IMR-90 (cell line): ENCODE measurements around the gene C12orf75. TPM values are rescaled to one million over a fixed set of nuclear protein-coding genes. Genes with fewer than 3 reads are reported as not detected.

Experiments
- ATAC-seq: fragments of 200-7000 bp; cut with Tn5 transposase; 2 replicates; pipeline ENCODE4 v1.9.1; 2020; ENCODE audit warnings: low read depth, mild to moderate bottlenecking, moderate library complexity
- BruUV-seq: library from RNA; stranded (reverse); fragments of 400-500 nt; replicated peaks from 2 replicates; lab custom pipeline; 2021; lab: Mats Ljungman, UMichigan
- CTCF ChIA-PET: fragments of 300-600 bp; formaldehyde crosslinking; extraction: SDS; loops from one replicate; lab custom pipeline; 2021; ENCODE audit warnings: antibody characterized with exemption; lab: Yijun Ruan, JAX
- POLR2A ChIA-PET: fragments of 300-600 bp; sonication (Branson Sonifier 250); formaldehyde crosslinking; loops from one replicate; lab custom pipeline; 2022; ENCODE audit warnings: antibody characterized with exemption; ENCODE audit not compliant: unreplicated experiment; lab: Charles Lee
- DNase-seq: peaks from one replicate; pipeline ENCODE4 v3.0.0; 2013
- H2AFZ ChIP-seq: replicated peaks from 2 replicates; pipeline ENCODE3; 2013; ENCODE audit warnings: low read length, mild to moderate bottlenecking; ENCODE audit not compliant: poor library complexity
- H2AK5ac ChIP-seq: 2 replicates; pipeline ENCODE4 v1.6.1; 2013; ENCODE audit warnings: low read depth, low read length, inconsistent platforms
- H2AK9ac ChIP-seq: replicated peaks from 2 replicates; pipeline ENCODE3; 2013; ENCODE audit warnings: mild to moderate bottlenecking, low read depth, low read length, moderate library complexity; ENCODE audit not compliant: poor library complexity
- H2BK120ac ChIP-seq: 2 replicates; pipeline ENCODE4 v1.6.1; 2013; ENCODE audit warnings: low read depth, low read length, inconsistent platforms
- H2BK15ac ChIP-seq: 3 replicates; pipeline ENCODE4 v1.6.1; 2013; ENCODE audit warnings: low read depth, low read length, inconsistent platforms
- H2BK20ac ChIP-seq: 2 replicates; pipeline ENCODE4 v1.6.1; 2013; ENCODE audit warnings: low read depth, mild to moderate bottlenecking, inconsistent platforms, low read length, moderate library complexity
- H2BK5ac ChIP-seq: 2 replicates; pipeline ENCODE4 v1.6.1; 2013; ENCODE audit warnings: mild to moderate bottlenecking, low read depth, low read length, inconsistent platforms; ENCODE audit not compliant: poor library complexity, severe bottlenecking
- H3K14ac ChIP-seq: replicated peaks from 2 replicates; pipeline ENCODE4 v1.6.1; 2013; ENCODE audit warnings: low read depth, low read length, inconsistent platforms
- H3K18ac ChIP-seq: 2 replicates; pipeline ENCODE4 v1.6.1; 2013; ENCODE audit warnings: low read depth, low read length, control low read depth
- H3K23ac ChIP-seq: 2 replicates; pipeline ENCODE4 v1.6.1; 2013; ENCODE audit warnings: low read depth, low read length, inconsistent platforms
- H3K27ac ChIP-seq: 2 replicates; pipeline ENCODE4 v1.5.1; 2013; ENCODE audit warnings: mild to moderate bottlenecking, control low read depth, low read length; ENCODE audit not compliant: insufficient read depth
- H3K27me3 ChIP-seq: 2 replicates; pipeline ENCODE4 v1.6.1; 2013; ENCODE audit warnings: low read length; ENCODE audit not compliant: control insufficient read depth, insufficient read depth
- H3K36me3 ChIP-seq: 2 replicates; pipeline ENCODE4 v1.6.1; 2013; ENCODE audit warnings: low read length, mixed read lengths; ENCODE audit not compliant: control insufficient read depth, insufficient read depth
- H3K4ac ChIP-seq: 2 replicates; pipeline ENCODE4 v1.6.1; 2013; ENCODE audit warnings: low read depth, low read length, inconsistent platforms
- H3K4me1 ChIP-seq: 2 replicates; pipeline ENCODE4 v1.6.1; 2013; ENCODE audit warnings: low read length, mixed read lengths; ENCODE audit not compliant: control insufficient read depth, insufficient read depth
- H3K4me2 ChIP-seq: 2 replicates; pipeline ENCODE4 v1.6.1; 2013; ENCODE audit warnings: low read depth, mild to moderate bottlenecking, control low read depth, low read length, moderate library complexity
- H3K4me3 ChIP-seq: 2 replicates; pipeline ENCODE4 v1.5.1; 2013; ENCODE audit warnings: low read depth, mild to moderate bottlenecking, control low read depth, low read length, moderate library complexity; ENCODE audit not compliant: insufficient read depth
- H3K56ac ChIP-seq: 2 replicates; pipeline ENCODE4 v1.6.1; 2013; ENCODE audit warnings: low read length, inconsistent platforms; ENCODE audit not compliant: insufficient read depth; ENCODE audit errors: extremely low read depth
- H3K79me1 ChIP-seq, 2 experiments: 2 replicates each; pipeline ENCODE4 v1.6.1; 2013; ENCODE audit warnings: low read length in 2 of 2, inconsistent platforms in 1 of 2, low read depth in 1 of 2
- H3K9ac ChIP-seq: 2 replicates; pipeline ENCODE4 v1.6.1; 2013; ENCODE audit warnings: low read depth, low read length, control low read depth
- H3K9me1 ChIP-seq: 2 replicates; pipeline ENCODE4 v1.6.1; 2013; ENCODE audit warnings: low read length, inconsistent platforms; ENCODE audit not compliant: insufficient read depth
- H3K9me3 ChIP-seq: 2 replicates; pipeline ENCODE4 v1.6.1; 2013; ENCODE audit warnings: low read length; ENCODE audit not compliant: control insufficient read depth, insufficient read depth
- H4K20me1 ChIP-seq: 2 replicates; pipeline ENCODE4 v1.6.1; 2013; ENCODE audit warnings: low read length, inconsistent platforms; ENCODE audit not compliant: insufficient read depth
- H4K5ac ChIP-seq: 2 replicates; pipeline ENCODE4 v1.6.1; 2013; ENCODE audit warnings: mild to moderate bottlenecking, low read depth, low read length, control low read depth
- H4K8ac ChIP-seq, 2 experiments: 2 replicates each; pipeline ENCODE4 v1.6.1; 2013; ENCODE audit warnings: low read depth in 2 of 2, low read length in 2 of 2, control low read depth in 1 of 2, inconsistent platforms in 1 of 2
- H4K91ac ChIP-seq: 2 replicates; pipeline ENCODE4 v1.6.1; 2013; ENCODE audit warnings: low read depth, low read length, inconsistent platforms; ENCODE audit not compliant: insufficient read depth
- CTCF ChIP-seq: conservative IDR thresholded peaks from 2 replicates; pipeline ENCODE4 v1.5.1; 2012; ENCODE audit warnings: mild to moderate bottlenecking, low read depth, low read length, improper control_type of control experiment
- MAFK ChIP-seq: IDR thresholded peaks from 2 replicates; pipeline ENCODE4 v1.6.1; 2012; ENCODE audit warnings: low read depth, low read length, improper control_type of control experiment
- MAZ ChIP-seq: IDR thresholded peaks from 2 replicates; pipeline ENCODE4 v1.6.1; 2012; ENCODE audit warnings: low read depth, mild to moderate bottlenecking, low read length, improper control_type of control experiment, moderate library complexity, borderline replicate concordance
- NFE2L2 ChIP-seq: fragments of 150-350 bp; IDR thresholded peaks from 2 replicates; pipeline ENCODE4 v1.6.1; 2016; ENCODE audit warnings: low read depth, mild to moderate bottlenecking, low read length
- POLR2A ChIP-seq: IDR thresholded peaks from 2 replicates; pipeline ENCODE4 v1.6.1; 2012; ENCODE audit warnings: mild to moderate bottlenecking, low read depth, low read length
- WGBS, 2 experiments: methylation state at CpG; one replicate each; pipeline versions ENCODE4 v1.1.5 to v1.1.7; 2013; ENCODE audit warnings: missing lambda C conversion rate in 2 of 2; ENCODE audit not compliant: insufficient read length in 1 of 2; ENCODE audit errors: extremely low coverage in 2 of 2; 5-methylcytosine and 5-hydroxymethylcytosine counted together
- dilution Hi-C: fragments of 300-500 bp; cut with HindIII; formaldehyde crosslinking; loops from one replicate; pipeline ENCODE4 v1.14.3; 2018; ENCODE audit warnings: low sequenced_read_pairs; ENCODE audit not compliant: unreplicated experiment
- in situ Hi-C: fragments of 300-500 bp; cut with MboI; formaldehyde crosslinking; loops from 3 replicates; pipeline ENCODE4 v1.14.3; 2019; ENCODE audit warnings: low sequenced_read_pairs, inconsistent platforms, mixed read lengths
- intact Hi-C: fragments of 100-400 bp; cut with micrococcal nuclease; formaldehyde crosslinking; loops from 2 replicates; pipeline ENCODE4 v1.10.0; 2022
- polyA plus RNA-seq, 3 experiments: library from polyadenylated mRNA; depleted of rRNA; stranded (reverse); fragments of >200 nt; gene quantifications; 2 replicates each; pipeline ENCODE4 v1.2.3, GENCODE V29; 2012; ENCODE audit warnings: low replicate concordance in 1 of 3
- total RNA-seq: library from RNA; depleted of rRNA; stranded (reverse); fragments of >200 nt; gene quantifications from 2 replicates; pipeline ENCODE4 v1.2.3, GENCODE V29; 2012

The C12orf75 gene
- total and polyA plus RNA-seq, 2 of the 4 experiments (the other 2 are of a cell fraction): 145 to 278 TPM

DNA sequence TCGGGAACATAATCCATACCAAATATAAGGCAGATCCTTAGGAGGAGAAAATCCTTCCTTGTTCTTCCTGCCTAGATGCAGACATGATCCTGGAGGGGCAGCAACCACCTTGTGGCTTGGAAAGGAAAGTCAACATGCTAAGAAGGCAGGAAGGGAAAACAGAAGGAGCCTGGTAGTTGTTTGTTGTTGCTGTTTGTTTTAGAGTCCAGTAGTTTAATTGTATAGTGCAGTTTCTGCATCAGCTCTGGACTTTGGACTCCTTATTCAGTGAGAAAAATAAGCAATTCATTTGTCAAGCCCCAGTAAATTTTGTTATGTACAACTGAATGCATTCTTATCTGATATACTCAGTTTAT, 48.8 kb upstream of the C12orf75 start:
- CTCF ChIA-PET: no interaction called here

More for the DNA sequence above, 48.8 kb upstream of the C12orf75 start:
- Histone ChIP-seq H2BK120ac (no peak overlapping the region), H3K18ac (no peak overlapping the region), H3K9me3 (no peaks in the 10 kb centered on the region), H3K23ac (no peak overlapping the region), H4K5ac (no peak overlapping the region), H4K8ac (no peak overlapping the region), H3K9ac (no peak overlapping the region), H2AK5ac (no peak overlapping the region), H3K4me3 (no peak overlapping the region), H2AK9ac (no peak overlapping the region), H3K27me3 (no peaks in the 10 kb centered on the region), H3K9me1 (peaks cover 11% of the 10 kb centered on the region; the same call in 1 of the 2 replicates), H4K20me1 (no peaks in the 10 kb centered on the region), H3K36me3 (no peaks in the 10 kb centered on the region), H3K4me1 (peaks cover 1% of the 10 kb centered on the region; the same call in 1 of the 2 replicates), H2AFZ (no peak overlapping the region), H3K27ac (no peak overlapping the region), H3K79me1 (0 out of 4 replicates have a peak, but pooled peaks cover 0 to 6% of the 10 kb centered on the region in 2 experiments), H3K4ac (no peak overlapping the region), H4K91ac (no peak overlapping the region), H3K14ac (no peak overlapping the region), H2BK15ac (no peak overlapping the region), H3K56ac (no peak overlapping the region), H2BK20ac (no peak overlapping the region), H3K4me2 (no peak overlapping the region), H2BK5ac (no peak overlapping the region)
- intact Hi-C loops: no loop called here
- no peak for TF ChIP-seq MAZ
- TF ChIP-seq NFE2L2: no peak
- TF ChIP-seq POLR2A: no peak
- no peak for TF ChIP-seq CTCF
- TF ChIP-seq MAFK: no peak
- no peak for DNase-seq
- POLR2A ChIA-PET: no interaction called here
- no TSS peak for BruUV-seq
- ATAC-seq: no peak
- in situ Hi-C loops: no loop called here
- WGBS, 2 experiments: no CpG with 5 or more reads among the region's 1 CpG
- dilution Hi-C loops: no loop called here
